GM23338 (cell line): ENCODE results near the gene APC2.

Experiments
- EZH2 ChIP-seq: fragments of 200-600 bp; sonication (generic); IDR thresholded peaks from one replicate; pipeline ENCODE4 v1.8.0; 2017; ENCODE audit warnings: antibody characterized with exemption, mild to moderate bottlenecking, low read depth; ENCODE audit not compliant: unreplicated experiment
- EZH2phosphoT487 ChIP-seq: fragments of 200-600 bp; sonication (generic); IDR thresholded peaks from one replicate; pipeline ENCODE4 v1.8.1; 2018; ENCODE audit warnings: antibody characterized with exemption; ENCODE audit not compliant: unreplicated experiment
- ZNF462 ChIP-seq: fragments of 250-450 bp; sonication (Bioruptor Pico); IDR thresholded peaks from 2 replicates; pipeline ENCODE4 v1.5.0; 2020; ENCODE audit warnings: mild to moderate bottlenecking, moderate library complexity
- TF ChIP-seq, protein P1 (sequence below), 2 experiments: fragments of 200-600 bp in 1 of 2; sonication (generic) in 1 of 2; conservative IDR thresholded peaks; 2 replicates each; pipeline versions ENCODE4 v1.5.1 to v1.6.1; 2016 to 2017; ENCODE audit warnings: antibody characterized with exemption in 2 of 2, low read depth in 2 of 2, mild to moderate bottlenecking in 2 of 2, moderate library complexity in 1 of 2

GRCh38 chr19:1510442-1510806 is 60.5 kb downstream of the APC2 start:
- TF ChIP-seq, protein P1, sequence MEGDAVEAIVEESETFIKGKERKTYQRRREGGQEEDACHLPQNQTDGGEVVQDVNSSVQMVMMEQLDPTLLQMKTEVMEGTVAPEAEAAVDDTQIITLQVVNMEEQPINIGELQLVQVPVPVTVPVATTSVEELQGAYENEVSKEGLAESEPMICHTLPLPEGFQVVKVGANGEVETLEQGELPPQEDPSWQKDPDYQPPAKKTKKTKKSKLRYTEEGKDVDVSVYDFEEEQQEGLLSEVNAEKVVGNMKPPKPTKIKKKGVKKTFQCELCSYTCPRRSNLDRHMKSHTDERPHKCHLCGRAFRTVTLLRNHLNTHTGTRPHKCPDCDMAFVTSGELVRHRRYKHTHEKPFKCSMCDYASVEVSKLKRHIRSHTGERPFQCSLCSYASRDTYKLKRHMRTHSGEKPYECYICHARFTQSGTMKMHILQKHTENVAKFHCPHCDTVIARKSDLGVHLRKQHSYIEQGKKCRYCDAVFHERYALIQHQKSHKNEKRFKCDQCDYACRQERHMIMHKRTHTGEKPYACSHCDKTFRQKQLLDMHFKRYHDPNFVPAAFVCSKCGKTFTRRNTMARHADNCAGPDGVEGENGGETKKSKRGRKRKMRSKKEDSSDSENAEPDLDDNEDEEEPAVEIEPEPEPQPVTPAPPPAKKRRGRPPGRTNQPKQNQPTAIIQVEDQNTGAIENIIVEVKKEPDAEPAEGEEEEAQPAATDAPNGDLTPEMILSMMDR (conservative IDR thresholded peaks at IDR 0.05; ENCODE audit: low read depth in 2 of 2): no peak
- TF ChIP-seq EZH2 (no peak), ZNF462 (no peak), EZH2phosphoT487 (no peak)
